Fibroblast of mammary gland (primary cell): Measurements from ENCODE around the gene PPCDC.

Experiments used
- DNase-seq: peaks from one replicate; pipeline ENCODE4 v3.0.0-alpha.2; 2010; ENCODE audit warnings: low read depth
- H3K4me3 ChIP-seq: 2 replicates; pipeline ENCODE4 v1.5.1; 2011; ENCODE audit warnings: low read depth, mild to moderate bottlenecking, low read length, moderate library complexity; ENCODE audit not compliant: control insufficient read depth
- TF ChIP-seq, protein P1 (sequence below): conservative IDR thresholded peaks from 2 replicates; pipeline ENCODE4 v1.5.1; 2011; ENCODE audit warnings: low read depth, low read length, inconsistent platforms; ENCODE audit not compliant: control insufficient read depth, insufficient read depth

The PPCDC gene

DNA sequence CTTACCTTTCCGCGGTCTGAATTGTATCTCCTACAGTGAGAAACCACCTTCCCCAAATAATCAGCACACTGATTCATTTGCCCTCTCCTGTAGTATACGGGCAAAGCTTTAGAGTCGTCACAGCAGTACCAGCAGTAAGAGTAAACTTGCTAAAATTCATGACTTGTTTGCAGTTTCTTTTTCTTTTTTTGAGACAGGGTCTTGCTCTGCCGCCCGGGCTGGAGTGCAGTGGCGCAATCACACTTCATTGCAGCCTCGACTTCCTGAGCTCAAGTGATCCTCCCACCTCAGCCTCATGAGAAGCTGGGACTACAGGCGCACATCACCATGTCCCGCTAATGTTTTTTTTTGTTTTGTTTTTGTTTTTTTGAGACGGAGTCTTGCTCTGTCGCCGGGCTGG is 16.2 kb upstream of the PPCDC start:
- no peak for DNase-seq
- TF ChIP-seq, protein P1, sequence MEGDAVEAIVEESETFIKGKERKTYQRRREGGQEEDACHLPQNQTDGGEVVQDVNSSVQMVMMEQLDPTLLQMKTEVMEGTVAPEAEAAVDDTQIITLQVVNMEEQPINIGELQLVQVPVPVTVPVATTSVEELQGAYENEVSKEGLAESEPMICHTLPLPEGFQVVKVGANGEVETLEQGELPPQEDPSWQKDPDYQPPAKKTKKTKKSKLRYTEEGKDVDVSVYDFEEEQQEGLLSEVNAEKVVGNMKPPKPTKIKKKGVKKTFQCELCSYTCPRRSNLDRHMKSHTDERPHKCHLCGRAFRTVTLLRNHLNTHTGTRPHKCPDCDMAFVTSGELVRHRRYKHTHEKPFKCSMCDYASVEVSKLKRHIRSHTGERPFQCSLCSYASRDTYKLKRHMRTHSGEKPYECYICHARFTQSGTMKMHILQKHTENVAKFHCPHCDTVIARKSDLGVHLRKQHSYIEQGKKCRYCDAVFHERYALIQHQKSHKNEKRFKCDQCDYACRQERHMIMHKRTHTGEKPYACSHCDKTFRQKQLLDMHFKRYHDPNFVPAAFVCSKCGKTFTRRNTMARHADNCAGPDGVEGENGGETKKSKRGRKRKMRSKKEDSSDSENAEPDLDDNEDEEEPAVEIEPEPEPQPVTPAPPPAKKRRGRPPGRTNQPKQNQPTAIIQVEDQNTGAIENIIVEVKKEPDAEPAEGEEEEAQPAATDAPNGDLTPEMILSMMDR: no peak
- H3K4me3 ChIP-seq: no peak overlapping the region

DNA sequence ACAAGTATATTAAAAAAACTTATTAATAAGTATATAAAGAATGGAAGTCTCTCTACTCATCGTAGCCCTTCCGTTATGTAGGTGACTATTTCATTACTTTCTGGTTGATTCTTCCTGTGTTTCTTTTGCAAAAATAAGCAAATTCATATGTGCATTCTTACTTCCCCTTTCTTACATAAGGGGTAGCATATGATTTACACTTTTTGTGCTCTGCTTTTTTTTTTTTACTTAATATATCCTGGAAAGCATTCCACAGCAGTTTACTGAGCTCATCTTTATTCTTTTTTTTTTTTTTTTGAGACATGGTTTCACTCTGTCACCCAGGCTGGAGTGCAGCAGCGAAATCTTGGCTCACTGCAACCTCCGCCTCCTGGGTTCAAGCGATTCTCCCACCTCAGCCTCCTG is 15.2 kb upstream of the PPCDC start:
- H3K4me3 ChIP-seq: no peak overlapping the region
- DNase-seq: no peak
- TF ChIP-seq, protein P1: no peak

DNA sequence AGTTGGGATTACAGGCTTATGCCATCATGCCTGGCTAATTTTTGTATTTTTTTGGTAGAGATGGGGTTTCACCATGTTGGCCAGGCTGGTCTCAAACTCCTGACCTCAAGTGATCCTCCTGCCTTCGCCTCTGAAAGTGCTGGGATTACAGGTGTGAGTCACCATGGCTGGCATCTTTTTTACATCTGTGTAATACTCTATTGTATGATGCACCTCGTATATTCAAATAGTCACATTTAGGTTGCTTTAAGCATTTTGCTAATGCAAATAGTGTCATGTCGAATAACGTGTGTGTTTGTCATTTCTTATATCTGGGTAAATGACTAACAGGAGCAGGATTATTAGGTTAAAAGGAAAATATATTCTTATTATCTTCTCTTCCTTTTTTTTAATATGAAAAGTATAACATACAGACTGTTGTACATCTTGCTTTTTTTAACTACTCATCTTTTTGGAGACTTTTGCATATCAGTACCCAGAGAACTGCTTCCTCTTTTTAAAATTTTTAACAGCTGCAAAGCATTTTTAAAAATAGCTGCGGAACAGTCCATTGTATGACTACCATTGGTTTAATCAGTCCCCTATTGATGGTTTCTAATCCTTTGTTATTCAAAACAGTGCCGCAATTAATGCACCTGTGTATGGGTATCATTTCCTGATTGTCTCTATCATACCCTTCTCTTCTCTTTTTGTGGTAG is 14.6 kb upstream of the PPCDC start:
- H3K4me3 ChIP-seq: no peak overlapping the region
- no peak for DNase-seq
- TF ChIP-seq, protein P1: no peak

- no peak overlapping the region for H3K4me3 ChIP-seq
- DNase-seq: no peak
- TF ChIP-seq, protein P1: no peak
Observed at GRCh38 chr15:75016431-75016830, 7.0 kb upstream of the PPCDC start.

DNA sequence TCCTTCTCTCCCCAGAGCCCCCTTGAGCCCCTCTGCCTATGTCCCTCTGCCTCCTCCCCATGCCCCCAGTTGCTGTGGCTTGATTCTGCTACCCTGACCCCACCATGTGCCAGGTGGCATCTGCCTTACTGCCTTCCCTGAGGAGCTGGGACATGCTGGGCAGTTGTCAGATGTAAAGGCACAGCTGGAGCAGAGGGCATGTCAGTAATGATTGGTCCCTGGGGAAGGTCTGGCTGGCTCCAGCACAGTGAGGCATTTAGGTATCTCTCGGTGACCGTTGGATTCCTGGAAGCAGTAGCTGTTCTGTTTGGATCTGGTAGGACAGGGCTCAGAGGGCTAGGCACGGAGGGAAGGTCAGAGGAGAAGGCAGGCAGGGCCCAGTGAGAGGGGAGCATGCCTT is 3.5 kb upstream of the PPCDC start:
- H3K4me3 ChIP-seq: no peak overlapping the region
- TF ChIP-seq, protein P1: no peak
- no peak for DNase-seq

GRCh38 chr15:75021341-75021740 is 2.0 kb upstream of the PPCDC start:
- DNase-seq: no peak

More at GRCh38 chr15:75021341-75021740, 2.0 kb upstream of the PPCDC start:
- TF ChIP-seq, protein P1: no peak
- no peak overlapping the region for H3K4me3 ChIP-seq
